Ascending aorta (tissue), 2 donors: ENCODE data around the gene TMEM167B. TPM values are rescaled to one million over a fixed set of nuclear protein-coding genes. Genes with fewer than 3 reads are reported as not detected.

Experiments used
- DNase-seq, 2 donors: peaks; one replicate each; pipeline ENCODE4 v3.0.0-alpha.2; 2019; ENCODE audit warnings: low spot score in 2 of 2
- H3K27ac ChIP-seq, 2 donors: fragments of 200-600 bp; sonication (generic); one replicate each; pipeline ENCODE4 v1.5.1; 2016 to 2017; ENCODE audit warnings: mild to moderate bottlenecking in 1 of 2
- H3K27me3 ChIP-seq: fragments of 200-600 bp; sonication (generic); one replicate; pipeline ENCODE4 v1.5.1; 2017
- H3K36me3 ChIP-seq, 2 donors: fragments of 200-600 bp; sonication (generic); one replicate each; pipeline ENCODE4 v1.5.1; 2016
- H3K4me1 ChIP-seq, 2 donors: fragments of 200-600 bp; sonication (generic); one replicate each; pipeline ENCODE4 v1.5.1; 2016 to 2017; ENCODE audit warnings: mild to moderate bottlenecking in 1 of 2
- H3K4me3 ChIP-seq, 2 donors: fragments of 200-600 bp; sonication (generic); one replicate each; pipeline ENCODE4 v1.5.1; 2016 to 2017; ENCODE audit warnings: mild to moderate bottlenecking in 1 of 2
- H3K9me3 ChIP-seq, 2 donors: fragments of 200-600 bp; sonication (generic); one replicate each; pipeline ENCODE4 v1.5.1; 2016
- CTCF ChIP-seq, 3 experiments: fragments of 200-600 bp in 2 of 3; fragments of 450-650 bp in 1 of 3; sonication (generic) in 2 of 3; IDR thresholded peaks; one replicate each; pipeline ENCODE4 v1.5.1; 2016 to 2019; ENCODE audit warnings: antibody characterized with exemption in 3 of 3, mild to moderate bottlenecking in 1 of 3, moderate library complexity in 1 of 3
- intact Hi-C: fragments of 100-400 bp; cut with DNase I; formaldehyde crosslinking; loops from one replicate; pipeline ENCODE4 v1.15.1; 2023
- total RNA-seq: library from RNA; depleted of rRNA; stranded (reverse); fragments of >200 nt; gene quantifications from one replicate; pipeline ENCODE4 v1.1.0, GENCODE V29; 2016

The TMEM167B gene
- total RNA-seq, 1 donor from 2014 or later, result 20.5 TPM

GRCh38 chr1:109060707-109061106, 29.9 kb upstream of the TMEM167B start:
- no peaks in the 10 kb centered on the region for H3K27me3 ChIP-seq
- no peak for TF ChIP-seq CTCF (IDR thresholded peaks at IDR 0.05)
- intact Hi-C loops, result no loop called here
- DNase-seq, result no peak
- no peak overlapping the region for H3K4me3 ChIP-seq
- H3K9me3 ChIP-seq, result no peaks in the 10 kb centered on the region
- peaks cover 6 to 21% of the 10 kb centered on the region in 2 donors for H3K36me3 ChIP-seq
- H3K4me1 ChIP-seq, result no peaks in the 10 kb centered on the region
- H3K27ac ChIP-seq, result no peak overlapping the region

- H3K4me1 ChIP-seq, result no peaks in the 10 kb centered on the region
- no peaks in the 10 kb centered on the region for H3K9me3 ChIP-seq
- H3K27ac ChIP-seq, result no peak overlapping the region
- DNase-seq, result no peak
- intact Hi-C loops, result no loop called here
- peaks cover 8 to 23% of the 10 kb centered on the region in 2 donors for H3K36me3 ChIP-seq
- H3K27me3 ChIP-seq, result no peaks in the 10 kb centered on the region
- TF ChIP-seq CTCF (IDR thresholded peaks at IDR 0.05), result no peak
- H3K4me3 ChIP-seq, result no peak overlapping the region
Observed at GRCh38 chr1:109061183-109061582, 29.4 kb upstream of the TMEM167B start.

- peaks cover 14 to 55% of the 10 kb centered on the region in 2 donors for H3K36me3 ChIP-seq
- intact Hi-C loops, result no loop called here
- TF ChIP-seq CTCF (IDR thresholded peaks at IDR 0.05), result no peak
Observed at GRCh38 chr1:109065137-109065536, 25.4 kb upstream of the TMEM167B start.

GRCh38 chr1:109067883-109068282, 22.7 kb upstream of the TMEM167B start:
- no peaks in the 10 kb centered on the region for H3K9me3 ChIP-seq
- no peak overlapping the region for H3K27ac ChIP-seq
- H3K4me3 ChIP-seq, result no peak overlapping the region
- DNase-seq, result no peak
- H3K36me3 ChIP-seq, result peaks cover 17 to 66% of the 10 kb centered on the region in 2 donors
- no peaks in the 10 kb centered on the region for H3K4me1 ChIP-seq
- intact Hi-C loops, result no loop called here
- H3K27me3 ChIP-seq, result no peaks in the 10 kb centered on the region
- no peak for TF ChIP-seq CTCF (IDR thresholded peaks at IDR 0.05)

More at GRCh38 chr1:109065137-109065536, 25.4 kb upstream of the TMEM167B start:
- Histone ChIP-seq H3K27ac (no peak overlapping the region), H3K9me3 (no peaks in the 10 kb centered on the region), H3K27me3 (no peaks in the 10 kb centered on the region), H3K4me1 (no peaks in the 10 kb centered on the region), H3K4me3 (no peak overlapping the region)
- DNase-seq, result no peak

GRCh38 chr1:109069294-109069693, 21.3 kb upstream of the TMEM167B start:
- TF ChIP-seq CTCF (IDR thresholded peaks at IDR 0.05), result no peak
- H3K4me3 ChIP-seq, result no peak overlapping the region
- H3K4me1 ChIP-seq, result peaks cover 0 to under 1% of the 10 kb centered on the region in 2 donors
- H3K27ac ChIP-seq, result no peak overlapping the region
- no peaks in the 10 kb centered on the region for H3K9me3 ChIP-seq
- intact Hi-C loops, result no loop called here
- peaks cover 13 to 66% of the 10 kb centered on the region in 2 donors for H3K36me3 ChIP-seq
- DNase-seq, result no peak
- no peaks in the 10 kb centered on the region for H3K27me3 ChIP-seq
